ENCODE data around the gene TCL1A. TPM values are rescaled to one million over a fixed set of nuclear protein-coding genes. Genes with fewer than 3 reads are reported as not detected.

TCL1A gene
- total RNA-seq, 2 experiments from 2014 or later, result not detected

GRCh38 chr14:95703341-95703740 is 10.6 kb downstream of the TCL1A start:
- ChIA-PET POLR2A (no interaction called here), CTCF (no interaction called here)
- intact Hi-C loops (cut with DNase I, micrococcal nuclease), result no loop called here
- H3K4me1 Mint-ChIP-seq, result peaks cover 2% of the 10 kb centered on the region
- no peaks in the 10 kb centered on the region for H3K36me3 Mint-ChIP-seq (ENCODE audit: low read depth)
- H3K27ac Mint-ChIP-seq, result no peak overlapping the region
- H3K9me3 Mint-ChIP-seq (ENCODE audit: low read depth), result no peaks in the 10 kb centered on the region
- H3K27me3 Mint-ChIP-seq, result peaks cover 27% of the 10 kb centered on the region
- H3K4me3 Mint-ChIP-seq, result no peak overlapping the region
- DNase-seq (no peak), ATAC-seq (no peak)

DNA sequence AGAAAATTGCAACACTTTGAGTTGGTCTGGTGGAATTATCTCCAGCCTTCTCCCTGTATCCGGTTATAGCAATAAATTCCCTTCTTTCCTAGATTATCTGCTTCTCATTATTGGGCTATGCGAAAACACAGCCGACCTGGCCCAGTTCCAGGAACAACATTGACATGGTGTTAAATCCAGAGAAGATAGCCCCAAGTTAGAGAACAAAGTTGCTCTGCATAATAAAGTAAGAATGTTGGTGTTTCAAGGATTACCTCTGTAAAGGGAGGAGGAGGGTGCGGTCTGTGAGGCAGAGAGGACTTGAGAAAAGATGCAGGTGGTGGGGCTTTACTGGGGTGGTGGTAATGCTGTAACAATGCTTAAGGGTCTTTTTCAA is 12.1 kb downstream of the TCL1A start:
- peaks cover 2% of the 10 kb centered on the region for H3K4me1 Mint-ChIP-seq
- H3K36me3 Mint-ChIP-seq (ENCODE audit: low read depth), result no peaks in the 10 kb centered on the region
- H3K27ac Mint-ChIP-seq, result no peak overlapping the region
- intact Hi-C loops (cut with DNase I, micrococcal nuclease), result no loop called here
- DNase-seq (no peak), ATAC-seq (no peak)
- H3K4me3 Mint-ChIP-seq, result no peak overlapping the region
- ChIA-PET CTCF (interaction anchor here (0.7 kb wide), 1 partner anchor 152 kb away, joined by 3 read pairs; no protein-coding TSS in a partner anchor), POLR2A (no interaction called here)
- H3K27me3 Mint-ChIP-seq, result peaks cover 25% of the 10 kb centered on the region
- H3K9me3 Mint-ChIP-seq (ENCODE audit: low read depth), result no peaks in the 10 kb centered on the region

GRCh38 chr14:95700221-95700976 is 13.5 kb downstream of the TCL1A start:
- peaks cover 31% of the 10 kb centered on the region for H3K27me3 Mint-ChIP-seq
- peaks cover 2% of the 10 kb centered on the region for H3K4me1 Mint-ChIP-seq
- H3K9me3 Mint-ChIP-seq (ENCODE audit: low read depth), result no peaks in the 10 kb centered on the region
- ChIA-PET POLR2A (no interaction called here), CTCF (interaction anchor here (1.4 kb wide), 1 partner anchor 74 kb away, joined by 3 read pairs; no protein-coding TSS in a partner anchor)
- no peak overlapping the region for H3K4me3 Mint-ChIP-seq
- intact Hi-C loops (cut with DNase I, micrococcal nuclease), result no loop called here
- no peaks in the 10 kb centered on the region for H3K36me3 Mint-ChIP-seq (ENCODE audit: low read depth)
- ATAC-seq (no peak), DNase-seq (no peak)
- no peak overlapping the region for H3K27ac Mint-ChIP-seq

DNA sequence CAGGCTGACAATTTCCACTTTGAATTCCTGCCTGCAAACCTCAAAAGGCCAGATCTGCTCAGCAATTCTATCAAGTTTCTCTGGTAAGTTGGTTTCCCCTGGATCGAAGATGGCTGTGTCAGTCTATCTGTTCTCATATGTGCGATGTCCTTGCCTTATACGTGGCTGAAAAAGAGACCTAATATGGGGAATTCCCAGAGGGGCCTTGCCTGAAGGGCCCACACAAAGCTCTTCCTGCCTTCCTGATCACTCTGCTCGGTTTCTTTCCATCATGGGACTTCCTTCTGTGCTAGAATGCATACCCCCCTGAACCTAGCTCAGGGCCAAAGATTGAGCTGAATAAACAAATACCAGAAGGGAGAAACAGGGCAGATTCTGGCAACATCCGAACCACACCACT is 14.5 kb downstream of the TCL1A start:
- Mint-ChIP-seq H3K9me3 (ENCODE audit: low read depth) (no peaks in the 10 kb centered on the region), H3K27ac (no peak overlapping the region), H3K4me3 (no peak overlapping the region), H3K36me3 (ENCODE audit: low read depth) (no peaks in the 10 kb centered on the region), H3K27me3 (peaks cover 28% of the 10 kb centered on the region), H3K4me1 (peaks cover 2% of the 10 kb centered on the region)
- POLR2A ChIA-PET, result no interaction called here
- ATAC-seq (no peak), DNase-seq (no peak)
- intact Hi-C loops (cut with DNase I, micrococcal nuclease), result no loop called here
- CTCF ChIA-PET, result interaction anchor here (1.2 to 1.4 kb wide), 2 partner anchors 16 to 75 kb away, joined by 3 read pairs; no protein-coding TSS in a partner anchor

- intact Hi-C loops (cut with DNase I, micrococcal nuclease), result no loop called here
- H3K27ac Mint-ChIP-seq, result no peak overlapping the region
- H3K36me3 Mint-ChIP-seq (ENCODE audit: low read depth), result no peaks in the 10 kb centered on the region
- DNase-seq (no peak), ATAC-seq (no peak)
- peaks cover 2% of the 10 kb centered on the region for H3K4me1 Mint-ChIP-seq
- H3K9me3 Mint-ChIP-seq (ENCODE audit: low read depth), result no peaks in the 10 kb centered on the region
- no peak overlapping the region for H3K4me3 Mint-ChIP-seq
- ChIA-PET POLR2A (no interaction called here), CTCF (no interaction called here)
- H3K27me3 Mint-ChIP-seq, result peaks cover 22% of the 10 kb centered on the region
Observed at GRCh38 chr14:95698287-95698686, 15.6 kb downstream of the TCL1A start.

GRCh38 chr14:95697764-95698163 is 16.2 kb downstream of the TCL1A start:
- Mint-ChIP-seq H3K4me1 (peaks cover 2% of the 10 kb centered on the region), H3K27ac (no peak overlapping the region), H3K36me3 (ENCODE audit: low read depth) (no peaks in the 10 kb centered on the region), H3K4me3 (no peak overlapping the region), H3K9me3 (ENCODE audit: low read depth) (no peaks in the 10 kb centered on the region), H3K27me3 (peaks cover 20% of the 10 kb centered on the region)
- POLR2A ChIA-PET, result no interaction called here
- DNase-seq (no peak), ATAC-seq (no peak)
- intact Hi-C loops (cut with DNase I, micrococcal nuclease), result no loop called here
- CTCF ChIA-PET, result no interaction called here

- ATAC-seq (no peak), DNase-seq (no peak)
- H3K27me3 Mint-ChIP-seq, result peaks cover 22% of the 10 kb centered on the region
- CTCF ChIA-PET, result no interaction called here
- no peaks in the 10 kb centered on the region for H3K9me3 Mint-ChIP-seq (ENCODE audit: low read depth)
- H3K36me3 Mint-ChIP-seq (ENCODE audit: low read depth), result no peaks in the 10 kb centered on the region
- peaks cover 2% of the 10 kb centered on the region for H3K4me1 Mint-ChIP-seq
- no peak overlapping the region for H3K27ac Mint-ChIP-seq
- no peak overlapping the region for H3K4me3 Mint-ChIP-seq
- intact Hi-C loops (cut with DNase I, micrococcal nuclease), result no loop called here
- POLR2A ChIA-PET, result no interaction called here
Observed at GRCh38 chr14:95696741-95697140, 17.2 kb downstream of the TCL1A start.

DNA sequence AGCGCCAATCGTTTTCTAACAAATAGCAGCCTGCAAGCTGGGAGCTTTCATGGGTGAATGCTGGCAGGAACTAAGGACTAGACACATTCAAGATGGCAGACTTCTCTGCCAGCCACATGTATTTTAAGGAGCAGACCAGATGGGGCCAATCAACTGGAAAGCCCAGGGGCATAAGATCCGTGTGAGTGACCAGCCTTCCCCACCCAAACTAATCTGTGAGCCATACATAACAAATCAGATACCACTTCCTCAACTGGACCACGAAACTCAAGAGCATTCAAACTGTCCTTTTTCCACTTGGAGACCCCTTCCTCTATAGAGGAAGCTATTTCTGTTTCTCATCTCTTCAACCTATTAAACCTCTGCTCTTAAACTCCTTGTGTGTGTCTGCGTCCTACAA is 18.0 kb downstream of the TCL1A start:
- DNase-seq (no peak), ATAC-seq (no peak)
- Mint-ChIP-seq H3K27me3 (peaks cover 22% of the 10 kb centered on the region), H3K27ac (no peak overlapping the region), H3K9me3 (ENCODE audit: low read depth) (no peaks in the 10 kb centered on the region), H3K4me3 (no peak overlapping the region), H3K4me1 (peaks cover 2% of the 10 kb centered on the region), H3K36me3 (ENCODE audit: low read depth) (no peaks in the 10 kb centered on the region)
- intact Hi-C loops (cut with DNase I, micrococcal nuclease), result no loop called here
- ChIA-PET POLR2A (no interaction called here), CTCF (interaction anchor here (0.6 kb wide), 1 partner anchor 136 kb away, joined by 3 read pairs; no protein-coding TSS in a partner anchor)

- no peak overlapping the region for H3K27ac Mint-ChIP-seq
- CTCF ChIA-PET, result no interaction called here
- H3K27me3 Mint-ChIP-seq, result peaks cover 20% of the 10 kb centered on the region
- POLR2A ChIA-PET, result no interaction called here
- H3K36me3 Mint-ChIP-seq (ENCODE audit: low read depth), result no peaks in the 10 kb centered on the region
- no peak overlapping the region for H3K4me3 Mint-ChIP-seq
- H3K4me1 Mint-ChIP-seq, result peaks cover 2% of the 10 kb centered on the region
- ATAC-seq (no peak), DNase-seq (no peak)
- no peaks in the 10 kb centered on the region for H3K9me3 Mint-ChIP-seq (ENCODE audit: low read depth)
- intact Hi-C loops (cut with DNase I, micrococcal nuclease), result no loop called here
Observed at GRCh38 chr14:95695051-95695450, 18.9 kb downstream of the TCL1A start.

DNA sequence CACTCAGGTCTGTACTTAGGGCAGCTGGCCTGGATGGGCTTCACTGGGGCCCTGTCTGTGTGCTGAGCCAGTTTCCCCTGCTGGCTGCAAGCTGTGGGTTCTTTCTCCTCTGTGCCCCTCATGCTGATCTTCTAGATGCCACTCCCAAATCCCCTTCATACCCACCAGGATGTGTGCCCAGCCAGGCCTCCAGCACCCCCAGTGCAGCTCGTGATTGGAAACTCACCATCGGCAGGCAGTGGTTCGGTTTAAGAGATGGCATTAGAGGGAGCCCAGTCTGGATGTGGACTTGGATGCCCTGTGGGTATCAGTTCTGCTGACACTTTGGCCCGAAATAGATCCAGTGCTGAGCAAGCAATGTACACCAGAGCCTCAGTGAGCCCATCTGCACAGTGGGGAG is 21.8 kb downstream of the TCL1A start:
- CTCF ChIA-PET, result no interaction called here
- no peaks in the 10 kb centered on the region for H3K4me1 Mint-ChIP-seq

GRCh38 chr14:95691591-95691990 is 22.3 kb downstream of the TCL1A start:
- ChIA-PET CTCF (no interaction called here), POLR2A (no interaction called here)
- H3K27ac Mint-ChIP-seq, result no peak overlapping the region
- no peak overlapping the region for H3K4me3 Mint-ChIP-seq
- DNase-seq (no peak), ATAC-seq (no peak)
- intact Hi-C loops (cut with DNase I, micrococcal nuclease), result no loop called here
- no peaks in the 10 kb centered on the region for H3K9me3 Mint-ChIP-seq (ENCODE audit: low read depth)
- H3K4me1 Mint-ChIP-seq, result no peaks in the 10 kb centered on the region
- peaks cover 16% of the 10 kb centered on the region for H3K27me3 Mint-ChIP-seq
- H3K36me3 Mint-ChIP-seq (ENCODE audit: low read depth), result no peaks in the 10 kb centered on the region

More for the DNA sequence above, 21.8 kb downstream of the TCL1A start:
- POLR2A ChIA-PET, result no interaction called here
- DNase-seq, result no peak
- peaks cover 16% of the 10 kb centered on the region for H3K27me3 Mint-ChIP-seq
- H3K4me3 Mint-ChIP-seq, result no peak overlapping the region
- H3K36me3 Mint-ChIP-seq (ENCODE audit: low read depth), result no peaks in the 10 kb centered on the region
- ATAC-seq, result no peak
- intact Hi-C loops (cut with DNase I, micrococcal nuclease), result no loop called here
- no peaks in the 10 kb centered on the region for H3K9me3 Mint-ChIP-seq (ENCODE audit: low read depth)
- no peak overlapping the region for H3K27ac Mint-ChIP-seq

DNA sequence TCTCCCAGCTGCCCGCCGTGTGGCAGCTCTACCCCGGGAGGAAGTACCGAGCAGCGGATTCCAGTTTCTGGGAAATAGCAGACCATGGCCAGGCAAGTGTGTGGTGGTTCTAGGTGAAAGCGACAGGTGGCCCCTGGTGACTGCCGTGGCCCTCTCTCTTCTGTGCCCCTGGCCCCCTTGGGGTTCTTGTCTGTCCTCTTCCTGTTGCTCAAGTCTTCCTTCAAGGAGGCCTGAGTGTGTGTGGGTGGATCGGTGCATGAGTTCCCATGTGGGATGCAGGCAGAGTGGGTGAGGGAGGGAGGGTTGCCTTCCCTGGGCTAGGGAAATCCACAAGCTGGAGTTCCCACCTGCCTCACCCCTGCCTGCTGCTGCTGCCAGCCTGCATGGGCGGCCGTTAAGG is 23.1 kb downstream of the TCL1A start:
- no peaks in the 10 kb centered on the region for H3K9me3 Mint-ChIP-seq (ENCODE audit: low read depth)
- ChIA-PET POLR2A (no interaction called here), CTCF (no interaction called here)
- no peak for ATAC-seq
- no peak for DNase-seq
- no peaks in the 10 kb centered on the region for H3K4me1 Mint-ChIP-seq
- no peaks in the 10 kb centered on the region for H3K36me3 Mint-ChIP-seq (ENCODE audit: low read depth)
- intact Hi-C loops (cut with DNase I, micrococcal nuclease), result no loop called here
- no peak overlapping the region for H3K4me3 Mint-ChIP-seq
- H3K27ac Mint-ChIP-seq, result no peak overlapping the region
- peaks cover 12% of the 10 kb centered on the region for H3K27me3 Mint-ChIP-seq

All from activated CD4-positive, alpha-beta T cell treated with anti-CD3 and anti-CD28 coated beads for 36 hours (primary cell).